Activated CD8-positive, alpha-beta T cell treated with anti-CD3 and anti-CD28 coated beads for 36 hours (primary cell): ENCODE results near the gene PSMG2. TPM values are rescaled to one million over a fixed set of nuclear protein-coding genes. Genes with fewer than 3 reads are reported as not detected.
A peak's percentile ranks its signal among the peaks of the same experiment; 100 is the strongest.

ENCODE experiments used
- ATAC-seq: fragments of 200-7000 bp; cut with Tn5 transposase; one replicate; pipeline ENCODE4 v1.10.0; 2021; ENCODE audit warnings: mild to moderate bottlenecking, moderate library complexity
- CTCF ChIA-PET: fragments of 350-600 bp; sonication (Branson Sonifier 250); formaldehyde crosslinking; loops from one replicate; lab custom pipeline; 2021; ENCODE audit warnings: antibody characterized with exemption; lab: Charles Lee
- POLR2A ChIA-PET: fragments of 350-600 bp; sonication (Branson Sonifier 250); formaldehyde crosslinking; loops from one replicate; lab custom pipeline; 2021; ENCODE audit warnings: antibody characterized with exemption; lab: Charles Lee
- DNase-seq: peaks from one replicate; pipeline ENCODE4 v3.0.0-alpha.2; 2020
- H3K27ac Mint-ChIP-seq: one replicate; pipeline ENCODE4 v1.8.0; 2021; ENCODE audit warnings: mild to moderate bottlenecking, mixed read lengths
- H3K27me3 Mint-ChIP-seq: one replicate; pipeline ENCODE4 v1.8.0; 2021; ENCODE audit warnings: mixed read lengths
- H3K36me3 Mint-ChIP-seq: one replicate; pipeline ENCODE4 v1.8.0; 2021; ENCODE audit warnings: low read depth, mixed read lengths
- H3K4me1 Mint-ChIP-seq: one replicate; pipeline ENCODE4 v1.8.0; 2021; ENCODE audit warnings: low read depth, mixed read lengths
- H3K4me3 Mint-ChIP-seq: one replicate; pipeline ENCODE4 v1.8.0; 2021; ENCODE audit warnings: mild to moderate bottlenecking, moderate library complexity, mixed read lengths
- H3K9me3 Mint-ChIP-seq: one replicate; pipeline ENCODE4 v1.8.0; 2021; ENCODE audit warnings: mixed read lengths
- intact Hi-C: fragments of 100-400 bp; cut with micrococcal nuclease; formaldehyde crosslinking; loops from one replicate; pipeline ENCODE4 v1.10.0; 2022
- total RNA-seq, 2 experiments: library from RNA; stranded (reverse); gene quantifications; one replicate each; pipeline ENCODE4 v1.2.3, GENCODE V29; 2021
- TF ChIP-seq, protein P1 (sequence below): fragments of 200-600 bp; IDR thresholded peaks from one replicate; pipeline ENCODE4 v1.8.0; 2022; ENCODE audit warnings: antibody characterized with exemption, mild to moderate bottlenecking

The PSMG2 gene
- total RNA-seq, 2 experiments from 2014 or later: 105 to 113 TPM

DNA sequence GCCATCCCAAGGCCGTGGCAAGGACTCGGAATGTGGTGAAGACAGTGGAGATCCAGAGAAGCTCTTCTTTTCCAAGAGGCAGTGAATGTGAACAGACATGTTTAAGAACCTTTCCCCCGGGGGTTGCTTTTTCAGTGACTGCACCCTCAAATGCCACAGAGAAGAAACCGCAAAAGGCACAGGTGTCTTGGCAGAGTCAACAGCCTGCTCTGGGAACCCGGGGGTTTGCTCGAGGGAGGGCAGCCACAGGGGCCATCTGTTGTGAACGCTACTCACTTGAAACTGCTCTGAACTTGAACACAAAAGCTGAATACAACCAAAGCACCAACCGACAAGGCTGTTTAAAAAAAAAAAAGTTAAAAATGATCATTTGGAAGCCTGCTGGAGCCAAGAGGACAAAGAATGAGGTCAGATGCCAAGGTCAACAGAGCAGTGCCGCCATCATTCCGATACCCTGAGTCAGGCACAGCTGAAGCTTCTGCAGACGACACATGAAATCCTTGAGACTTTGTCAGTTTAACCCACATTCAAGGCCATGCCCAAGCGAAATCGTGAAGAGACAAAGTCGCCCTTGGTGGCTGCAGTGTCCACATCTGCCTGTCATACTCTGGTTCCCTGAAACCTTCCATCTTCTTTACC lies 47.4 kb downstream of the PSMG2 start:
- intact Hi-C loops: no loop called here
- peak; percentile 65 for DNase-seq
- peaks cover 21% of the 10 kb centered on the region for H3K4me1 Mint-ChIP-seq
- ChIA-PET CTCF (interaction anchor here (0.7 to 2.2 kb wide), 4 partner anchors 128 to 213 kb away, joined by 3 to 9 read pairs (median 6); no protein-coding TSS in a partner anchor), POLR2A (interaction anchor here (1.1 to 1.4 kb wide), 2 partner anchors 19 to 25 kb away, joined by 3 to 8 read pairs; no protein-coding TSS in a partner anchor)
- no peaks in the 10 kb centered on the region for H3K36me3 Mint-ChIP-seq
- TF ChIP-seq, protein P1, sequence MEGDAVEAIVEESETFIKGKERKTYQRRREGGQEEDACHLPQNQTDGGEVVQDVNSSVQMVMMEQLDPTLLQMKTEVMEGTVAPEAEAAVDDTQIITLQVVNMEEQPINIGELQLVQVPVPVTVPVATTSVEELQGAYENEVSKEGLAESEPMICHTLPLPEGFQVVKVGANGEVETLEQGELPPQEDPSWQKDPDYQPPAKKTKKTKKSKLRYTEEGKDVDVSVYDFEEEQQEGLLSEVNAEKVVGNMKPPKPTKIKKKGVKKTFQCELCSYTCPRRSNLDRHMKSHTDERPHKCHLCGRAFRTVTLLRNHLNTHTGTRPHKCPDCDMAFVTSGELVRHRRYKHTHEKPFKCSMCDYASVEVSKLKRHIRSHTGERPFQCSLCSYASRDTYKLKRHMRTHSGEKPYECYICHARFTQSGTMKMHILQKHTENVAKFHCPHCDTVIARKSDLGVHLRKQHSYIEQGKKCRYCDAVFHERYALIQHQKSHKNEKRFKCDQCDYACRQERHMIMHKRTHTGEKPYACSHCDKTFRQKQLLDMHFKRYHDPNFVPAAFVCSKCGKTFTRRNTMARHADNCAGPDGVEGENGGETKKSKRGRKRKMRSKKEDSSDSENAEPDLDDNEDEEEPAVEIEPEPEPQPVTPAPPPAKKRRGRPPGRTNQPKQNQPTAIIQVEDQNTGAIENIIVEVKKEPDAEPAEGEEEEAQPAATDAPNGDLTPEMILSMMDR: no peak
- H3K27ac Mint-ChIP-seq: peak overlapping the region; percentile 69
- ATAC-seq: peak; percentile 79
- H3K4me3 Mint-ChIP-seq: no peak overlapping the region
- no peaks in the 10 kb centered on the region for H3K27me3 Mint-ChIP-seq
- H3K9me3 Mint-ChIP-seq: no peaks in the 10 kb centered on the region

GRCh38 chr18:12750715-12751502 lies 48.1 kb downstream of the PSMG2 start:
- POLR2A ChIA-PET: interaction anchor here (0.6 to 1.4 kb wide), 2 partner anchors 10 to 25 kb away, joined by 3 to 8 read pairs; no protein-coding TSS in a partner anchor
- CTCF ChIA-PET: interaction anchor here (1.0 to 2.2 kb wide), 4 partner anchors 11 to 212 kb away, joined by 3 to 9 read pairs (median 6); no protein-coding TSS in a partner anchor
- no peak overlapping the region for H3K4me3 Mint-ChIP-seq
- H3K27ac Mint-ChIP-seq: no peak overlapping the region
- H3K27me3 Mint-ChIP-seq: no peaks in the 10 kb centered on the region
- intact Hi-C loops: no loop called here
- ATAC-seq (no peak), DNase-seq (no peak)
- no peaks in the 10 kb centered on the region for H3K9me3 Mint-ChIP-seq
- H3K36me3 Mint-ChIP-seq: no peaks in the 10 kb centered on the region
- peaks cover 21% of the 10 kb centered on the region for H3K4me1 Mint-ChIP-seq
- TF ChIP-seq, protein P1: no peak

DNA sequence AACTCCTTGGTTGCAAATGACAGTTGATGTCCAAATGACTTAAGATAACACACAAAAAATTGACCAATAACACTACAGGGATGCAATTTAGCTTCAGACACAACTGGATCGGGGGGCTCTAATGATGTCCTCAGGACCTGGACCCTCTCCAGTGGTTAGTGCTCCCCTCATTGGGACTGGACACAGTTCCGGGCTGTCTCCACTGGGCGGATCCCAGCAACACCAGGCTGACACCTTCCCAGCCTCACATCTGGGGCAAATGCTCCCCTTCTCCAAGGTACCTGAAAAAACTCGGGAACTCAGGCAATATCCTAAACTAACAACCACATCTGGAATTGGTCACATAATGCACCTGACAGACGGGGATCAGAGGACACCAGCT lies 48.7 kb downstream of the PSMG2 start:
- CTCF ChIA-PET: interaction anchor here (1.4 kb wide), 1 partner anchor 10 kb away, joined by 3 read pairs; no protein-coding TSS in a partner anchor
- Mint-ChIP-seq H3K4me1 (peaks cover 21% of the 10 kb centered on the region), H3K4me3 (no peak overlapping the region), H3K27ac (no peak overlapping the region), H3K27me3 (no peaks in the 10 kb centered on the region), H3K9me3 (no peaks in the 10 kb centered on the region), H3K36me3 (no peaks in the 10 kb centered on the region)
- intact Hi-C loops: no loop called here
- no peak for ATAC-seq
- no peak for DNase-seq
- TF ChIP-seq, protein P1: no peak
- POLR2A ChIA-PET: interaction anchor here (0.6 kb wide), 1 partner anchor 9 kb away, joined by 3 read pairs; no protein-coding TSS in a partner anchor

DNA sequence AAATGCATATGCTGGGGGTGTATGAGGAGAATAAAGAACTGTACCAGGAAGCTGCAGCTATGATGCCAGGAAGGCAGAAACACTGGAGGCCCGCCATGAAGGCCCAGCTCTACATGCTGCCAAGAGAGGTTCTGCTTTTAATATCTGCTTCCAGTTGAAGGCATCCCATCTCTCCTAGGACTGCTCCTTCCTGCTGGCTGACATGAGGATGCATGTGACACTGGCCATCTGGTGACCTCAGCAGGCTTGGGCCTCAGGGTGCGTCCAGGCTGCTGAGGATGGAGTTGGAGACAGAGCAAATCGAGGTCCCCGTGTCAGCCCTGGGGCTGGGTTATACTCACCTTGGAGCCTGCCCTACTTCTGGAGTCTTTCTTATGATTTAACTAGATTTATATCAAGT lies 49.0 kb downstream of the PSMG2 start:
- intact Hi-C loops: no loop called here
- DNase-seq (no peak), ATAC-seq (no peak)
- TF ChIP-seq, protein P1: no peak
- ChIA-PET CTCF (interaction anchor here (1.4 to 1.9 kb wide), 2 partner anchors 10 to 142 kb away, joined by 3 to 9 read pairs; no protein-coding TSS in a partner anchor), POLR2A (no interaction called here)
- no peak overlapping the region for H3K4me3 Mint-ChIP-seq
- peaks cover 21% of the 10 kb centered on the region for H3K4me1 Mint-ChIP-seq
- H3K27ac Mint-ChIP-seq: no peak overlapping the region
- H3K27me3 Mint-ChIP-seq: no peaks in the 10 kb centered on the region
- no peaks in the 10 kb centered on the region for H3K36me3 Mint-ChIP-seq
- no peaks in the 10 kb centered on the region for H3K9me3 Mint-ChIP-seq
